NCI-H2029 (cell line): Measurements from ENCODE around the gene ADARB2.
A peak's percentile ranks its signal among the peaks of the same experiment; 100 is the strongest.

Experiments used
- DNase-seq: peaks from one replicate; lab custom pipeline; 2025; lab: John Stamatoyannopoulos, UW

ADARB2 gene

DNA sequence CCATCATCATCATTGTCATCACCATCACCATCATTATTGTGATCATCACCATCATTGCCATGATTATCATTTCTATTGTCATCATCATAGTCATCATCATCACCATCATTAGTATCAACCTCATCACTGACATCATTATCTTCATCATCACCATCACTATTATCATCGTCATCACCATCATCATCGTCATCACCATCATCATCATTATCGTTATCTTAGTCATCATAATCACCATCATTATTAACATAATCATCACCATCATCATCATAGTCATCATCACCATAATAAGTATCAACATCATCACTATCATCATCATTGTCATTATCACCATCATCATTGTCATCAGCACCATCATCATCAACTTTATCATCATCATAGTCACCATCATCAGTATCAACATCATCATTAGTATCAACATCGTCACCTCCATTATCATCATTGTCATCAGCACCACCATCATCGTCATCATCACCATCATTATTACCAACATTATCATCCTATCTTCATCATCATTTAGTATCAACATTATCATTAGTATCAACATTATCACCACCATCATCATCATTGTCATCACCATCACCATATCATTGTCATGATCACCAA, 241.3 kb downstream of the ADARB2 start:
- DNase-seq, result no peak

DNA sequence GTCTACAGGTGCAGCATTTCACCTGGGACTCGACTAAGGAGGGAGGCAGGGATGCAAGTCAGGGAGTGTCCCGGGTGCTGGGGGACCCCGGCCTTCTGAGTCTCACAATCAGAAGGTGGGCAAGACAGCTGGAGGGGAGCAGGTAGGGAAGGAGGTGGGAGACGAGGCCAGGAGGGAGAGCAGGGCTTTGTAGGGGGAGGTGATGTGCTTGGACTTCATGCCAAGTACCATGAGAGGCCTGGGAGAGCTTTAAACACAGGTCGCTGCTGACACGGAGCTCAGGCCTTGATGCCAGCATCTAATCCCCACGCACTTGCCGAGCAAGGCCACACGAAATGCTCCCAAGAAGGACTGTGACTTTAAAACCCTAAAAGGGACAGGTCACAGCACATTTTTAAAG, 244.7 kb downstream of the ADARB2 start:
- no peak for DNase-seq

DNA sequence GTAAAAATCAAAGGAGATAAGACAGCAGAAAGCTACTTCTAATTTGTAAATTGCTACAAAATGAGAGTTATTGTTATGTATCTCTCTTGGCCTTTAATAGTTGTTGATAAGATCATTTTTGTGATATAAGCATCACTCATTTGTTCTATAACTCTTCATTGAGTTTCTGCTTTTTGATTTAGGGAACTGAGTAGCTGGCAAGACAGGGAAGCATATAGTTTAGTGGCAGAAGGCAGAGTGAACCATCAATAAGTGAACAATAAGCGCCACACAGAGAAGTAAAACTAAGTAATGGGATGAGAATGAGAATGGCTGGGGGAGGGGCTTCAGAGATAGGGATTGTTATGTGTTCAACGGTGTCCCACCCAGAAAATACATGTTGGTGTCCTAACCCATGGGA, 245.4 kb downstream of the ADARB2 start:
- no peak for DNase-seq

DNA sequence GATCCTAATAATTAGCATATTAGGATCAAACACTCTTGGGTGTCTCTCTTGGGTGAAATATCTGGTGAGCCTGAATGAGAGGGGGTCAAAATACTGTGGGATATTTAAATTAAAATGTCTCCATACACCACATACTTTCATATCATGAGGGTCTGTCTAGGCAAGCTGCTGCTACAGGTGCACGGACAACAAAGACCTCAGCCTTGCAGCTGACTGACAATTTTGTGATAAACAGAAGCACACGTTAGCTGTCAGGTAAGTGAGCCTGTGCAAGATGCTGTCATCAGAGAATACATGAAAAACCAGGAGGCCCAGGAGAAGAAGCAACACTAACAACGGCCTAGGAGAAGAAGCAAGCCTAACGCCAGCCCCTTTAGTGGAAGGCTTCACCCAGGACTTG, 247.5 kb downstream of the ADARB2 start:
- DNase-seq, result no peak

DNA sequence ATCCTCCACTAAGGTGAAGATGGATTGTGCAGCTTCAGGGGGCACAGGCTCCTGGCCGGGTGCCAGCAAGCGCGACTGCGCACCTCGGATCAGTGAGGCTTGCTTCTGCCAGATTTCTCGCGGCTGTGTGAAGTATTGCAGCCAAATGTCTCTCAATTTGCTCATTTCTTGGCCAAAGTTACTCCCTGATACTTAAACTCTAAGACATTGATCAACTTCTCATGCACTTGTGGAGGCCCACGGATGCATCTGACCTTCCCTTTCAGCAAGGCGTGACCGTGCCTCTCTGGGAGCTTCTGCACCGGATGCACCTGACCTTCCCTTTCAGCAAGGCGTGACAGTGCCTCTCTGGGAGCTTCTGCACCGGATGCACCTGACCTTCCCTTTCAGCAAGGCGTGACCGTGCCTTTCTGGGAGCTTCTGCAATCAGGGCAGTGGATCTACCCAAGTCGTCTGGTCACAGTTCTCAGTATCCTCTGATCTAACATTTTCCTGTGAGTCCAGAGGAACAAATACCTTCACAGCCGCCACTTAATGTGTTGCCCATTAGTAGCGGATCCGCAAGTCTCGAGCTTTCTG, 248.3 kb downstream of the ADARB2 start:
- DNase-seq, result no peak

DNA sequence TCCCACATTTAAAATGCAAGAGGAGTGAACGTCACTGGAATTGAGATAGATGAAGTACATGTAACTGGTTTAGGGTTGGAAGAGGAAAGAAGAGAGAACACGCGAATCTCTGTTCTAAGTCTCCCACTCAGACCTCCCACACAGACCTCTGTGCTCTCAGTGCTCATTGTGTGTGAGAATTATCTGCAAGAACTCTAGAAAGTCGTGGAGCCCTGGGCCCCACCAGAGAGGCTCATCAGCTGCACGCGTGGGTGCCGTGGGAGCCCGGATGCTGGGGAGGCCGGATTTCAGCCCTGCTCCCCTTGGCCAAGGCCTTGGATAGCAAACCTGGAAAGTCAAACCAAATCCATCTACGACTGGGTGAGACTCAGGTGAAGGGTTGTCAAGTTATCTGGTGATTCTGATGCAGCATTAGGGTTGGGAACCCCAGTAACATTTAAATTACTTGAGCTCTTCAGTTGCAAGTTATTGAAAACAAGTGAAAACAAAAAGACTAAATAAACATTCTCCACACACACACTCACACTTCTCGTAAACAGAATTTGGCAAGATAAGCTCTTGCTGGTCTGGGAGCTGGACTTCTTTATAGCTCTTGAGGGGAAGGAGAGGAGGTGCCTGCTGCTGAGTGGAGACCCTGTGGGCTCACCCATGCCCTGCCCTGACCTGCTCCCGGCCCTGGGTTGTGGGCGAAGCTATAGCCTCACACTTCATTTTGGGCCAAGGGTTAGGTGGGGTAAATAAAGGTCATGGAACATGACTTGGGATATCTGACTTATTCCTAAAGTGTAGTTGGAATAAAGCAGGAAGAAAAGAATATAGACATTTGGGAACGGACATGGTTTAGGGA, 250.3 kb downstream of the ADARB2 start:
- no peak for DNase-seq

DNA sequence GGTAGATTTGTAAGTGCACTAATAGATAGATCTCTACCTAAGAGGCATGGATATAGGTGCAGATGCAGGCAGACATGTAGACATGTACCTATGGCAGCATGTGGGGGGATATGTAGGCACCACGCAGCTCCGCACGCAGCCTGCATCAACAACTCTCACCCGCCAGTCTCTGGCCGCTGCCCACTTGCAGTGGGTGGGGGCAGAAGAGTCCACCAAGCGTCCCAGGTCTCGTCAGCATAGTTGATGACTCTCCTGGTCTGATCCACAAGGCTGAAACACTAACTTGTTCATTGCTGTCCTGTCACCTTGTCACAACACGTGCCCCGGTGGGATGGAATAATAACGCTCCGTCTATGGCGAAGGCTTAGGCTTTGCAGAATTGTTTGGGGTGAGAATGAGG, 252.0 kb downstream of the ADARB2 start:
- no peak for DNase-seq

DNA sequence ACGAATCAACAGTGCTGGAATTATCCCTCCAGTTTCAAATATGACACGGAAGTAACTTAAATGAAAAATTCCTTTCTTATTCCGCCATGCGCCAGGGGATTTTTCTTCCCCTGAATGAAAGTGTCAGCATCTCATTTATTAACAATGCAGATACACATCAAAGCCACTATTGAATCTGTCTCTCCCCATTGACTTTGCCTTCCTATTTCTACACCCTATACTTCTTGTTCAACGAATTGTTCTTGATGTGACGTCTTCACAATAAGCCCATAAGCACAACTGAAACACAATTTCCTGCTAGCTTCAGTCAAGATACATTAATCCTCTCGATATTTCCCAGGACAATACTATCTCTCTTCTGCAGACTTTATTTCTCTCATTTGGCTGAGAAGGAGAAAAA, 253.5 kb downstream of the ADARB2 start:
- no peak for DNase-seq

DNA sequence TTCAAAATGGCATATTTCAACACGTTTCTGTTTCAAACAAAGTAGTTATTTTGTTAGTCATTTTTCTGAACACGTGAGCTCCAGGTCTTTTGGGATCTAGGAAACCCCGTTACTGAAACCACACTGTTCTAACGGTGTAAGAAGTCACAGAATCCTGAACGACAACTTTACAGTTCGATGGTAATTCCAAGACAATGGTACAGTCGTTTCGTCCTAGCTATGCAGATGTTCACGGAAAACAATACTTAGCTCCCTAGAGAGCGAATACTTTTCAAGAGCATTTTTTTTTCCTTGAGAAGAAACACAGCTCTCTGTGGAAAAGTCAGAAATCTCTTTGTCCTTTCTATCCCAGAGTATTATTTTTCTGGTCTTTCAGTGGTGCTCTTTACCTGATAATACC, 254.1 kb downstream of the ADARB2 start:
- DNase-seq, result no peak

DNA sequence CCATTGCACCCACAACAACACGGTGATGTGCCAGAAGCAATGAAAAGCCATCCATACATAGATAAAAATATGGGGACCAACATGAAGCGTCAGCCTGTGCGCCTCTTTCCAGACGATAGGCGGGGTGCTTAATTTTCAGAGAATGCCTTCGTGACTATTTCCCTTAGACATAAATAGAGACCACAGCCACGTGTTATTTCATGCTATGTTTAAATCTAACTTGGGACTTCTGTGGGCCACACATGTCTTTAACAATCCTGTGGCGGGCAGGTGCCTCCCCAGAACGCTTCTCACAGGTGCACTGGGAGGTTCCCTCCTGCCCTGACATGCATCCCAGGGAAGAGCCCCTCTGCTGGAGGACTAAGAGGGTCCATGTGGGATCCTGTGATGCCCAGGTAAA, 259.7 kb downstream of the ADARB2 start:
- no peak for DNase-seq

DNA sequence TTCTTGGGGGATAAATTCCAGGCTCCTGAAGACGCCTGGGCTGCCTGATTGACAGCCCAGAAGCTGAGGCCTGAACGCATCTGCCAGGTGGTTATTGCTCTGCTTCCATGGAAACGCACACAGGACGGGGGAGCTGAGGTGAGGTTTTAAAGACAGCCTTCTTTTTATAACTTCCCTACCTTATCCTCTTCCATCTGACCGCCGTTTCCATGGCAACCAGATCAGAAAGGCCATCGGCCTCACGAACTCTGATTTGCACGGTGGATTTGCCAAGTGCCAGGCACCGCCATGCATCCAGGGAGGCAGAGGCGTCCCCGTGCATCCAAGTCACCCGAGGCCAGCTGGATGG, 260.9 kb downstream of the ADARB2 start:
- DNase-seq, result no peak

DNA sequence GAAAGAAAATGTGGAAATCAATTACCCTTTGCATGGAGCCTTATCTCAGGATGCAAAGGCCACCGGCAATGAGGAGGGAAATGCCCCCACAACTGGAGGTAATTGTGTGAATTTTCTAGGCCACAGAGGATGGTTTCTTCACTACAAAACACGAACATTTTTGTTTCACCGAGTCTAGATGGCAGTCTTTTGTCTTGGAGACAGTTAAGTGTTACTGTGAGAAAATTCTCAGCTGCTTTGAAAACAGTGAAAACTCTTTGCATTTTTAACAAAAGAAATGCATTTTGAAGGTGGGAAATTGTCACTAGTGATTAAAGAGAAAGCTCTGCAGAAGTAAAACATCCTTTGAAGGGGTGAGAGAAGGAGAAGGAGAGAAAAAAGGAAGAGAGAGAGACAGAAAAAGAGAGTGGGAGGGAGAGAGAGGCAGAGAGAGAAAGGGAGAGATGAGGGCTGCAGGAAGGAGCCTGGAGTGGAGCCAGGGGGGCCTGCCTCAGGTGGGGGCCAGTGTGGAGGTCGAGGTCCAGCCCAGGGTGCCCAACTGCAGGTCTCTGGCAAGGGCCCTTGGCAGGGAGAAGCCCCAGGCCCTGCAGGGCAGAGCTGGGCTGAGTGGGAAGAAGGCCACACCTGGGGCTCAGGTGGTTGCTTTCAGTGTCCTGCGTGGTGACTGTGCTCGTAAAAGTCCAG, 261.4 kb downstream of the ADARB2 start:
- no peak for DNase-seq

DNA sequence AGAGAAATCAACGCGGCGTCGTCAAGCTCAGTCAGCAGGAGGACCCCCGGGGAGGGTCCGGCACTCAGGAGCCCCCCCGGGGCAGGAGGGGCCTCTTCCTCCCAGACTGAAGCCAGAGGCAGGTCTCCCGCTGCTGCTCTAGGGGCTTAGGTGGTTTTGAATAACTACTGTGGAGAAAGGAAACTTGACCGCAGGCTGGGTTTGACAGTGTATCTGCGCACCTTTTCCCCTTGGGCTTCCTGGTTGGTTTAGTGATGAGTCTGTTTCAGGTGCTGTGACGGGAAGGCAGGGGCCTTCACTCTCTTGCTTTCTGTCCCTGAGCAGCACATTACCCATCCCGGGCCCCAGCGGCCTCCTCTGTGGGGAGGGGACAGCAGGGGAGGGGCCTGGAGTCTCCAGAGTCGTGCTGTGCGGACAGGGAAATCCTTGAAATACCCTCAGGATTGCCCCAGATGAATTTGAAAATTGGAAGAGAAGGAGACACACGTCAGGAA, 262.2 kb downstream of the ADARB2 start:
- no peak for DNase-seq

DNA sequence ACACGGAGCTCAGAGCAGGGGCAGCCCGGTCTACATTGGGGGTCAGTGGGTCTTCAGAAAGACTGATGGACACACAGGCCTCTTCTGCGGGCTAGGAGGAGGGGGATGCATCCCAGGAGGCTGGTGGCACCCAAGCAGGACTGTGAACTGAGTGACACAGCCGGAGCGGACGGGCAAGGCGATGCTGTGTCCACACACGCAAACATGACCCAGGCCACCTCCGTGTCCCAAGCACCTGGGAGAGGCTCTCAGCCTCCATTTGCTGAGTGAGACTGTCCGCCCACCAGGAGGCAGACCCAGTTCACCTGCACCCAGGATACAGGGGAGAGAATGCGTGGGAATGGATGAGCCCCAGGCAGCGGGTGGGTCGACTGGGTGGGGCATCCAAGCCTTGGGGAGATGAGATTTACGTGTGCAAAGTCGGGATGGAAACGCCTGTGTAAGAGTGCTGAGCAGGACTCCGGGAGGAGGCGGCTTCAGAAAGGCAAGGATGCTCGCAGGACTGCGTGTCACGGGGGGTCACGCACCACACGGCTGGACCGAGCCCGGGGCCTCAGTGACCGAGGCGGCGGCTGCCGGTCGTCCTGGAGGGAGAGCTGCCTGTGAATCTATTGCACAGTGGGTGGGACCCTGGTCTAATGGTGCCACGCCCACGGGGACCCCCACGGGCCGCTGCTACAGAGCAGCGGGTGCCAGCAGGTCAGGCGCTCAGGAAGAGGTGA, 262.8 kb downstream of the ADARB2 start:
- no peak for DNase-seq

DNA sequence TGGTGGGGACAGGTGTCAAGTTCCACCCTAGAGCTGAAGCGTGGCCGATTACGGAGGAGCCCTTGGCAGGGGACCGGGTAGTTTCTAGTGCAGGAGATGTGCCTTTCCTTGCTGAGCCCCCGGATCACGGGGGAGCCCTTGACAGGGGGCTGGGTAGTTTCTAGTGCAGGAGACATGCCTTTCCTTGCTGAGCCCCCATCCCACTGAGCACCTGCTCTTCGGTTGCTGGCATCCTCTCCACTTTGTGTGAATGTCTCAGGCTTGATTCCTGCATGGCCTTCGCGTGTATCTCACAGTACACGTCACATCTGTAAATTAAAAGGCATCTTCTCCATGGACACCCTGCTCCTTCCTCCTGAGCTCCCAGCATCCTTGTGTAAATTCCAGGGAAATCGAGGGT, 263.5 kb downstream of the ADARB2 start:
- DNase-seq, result no peak

DNA sequence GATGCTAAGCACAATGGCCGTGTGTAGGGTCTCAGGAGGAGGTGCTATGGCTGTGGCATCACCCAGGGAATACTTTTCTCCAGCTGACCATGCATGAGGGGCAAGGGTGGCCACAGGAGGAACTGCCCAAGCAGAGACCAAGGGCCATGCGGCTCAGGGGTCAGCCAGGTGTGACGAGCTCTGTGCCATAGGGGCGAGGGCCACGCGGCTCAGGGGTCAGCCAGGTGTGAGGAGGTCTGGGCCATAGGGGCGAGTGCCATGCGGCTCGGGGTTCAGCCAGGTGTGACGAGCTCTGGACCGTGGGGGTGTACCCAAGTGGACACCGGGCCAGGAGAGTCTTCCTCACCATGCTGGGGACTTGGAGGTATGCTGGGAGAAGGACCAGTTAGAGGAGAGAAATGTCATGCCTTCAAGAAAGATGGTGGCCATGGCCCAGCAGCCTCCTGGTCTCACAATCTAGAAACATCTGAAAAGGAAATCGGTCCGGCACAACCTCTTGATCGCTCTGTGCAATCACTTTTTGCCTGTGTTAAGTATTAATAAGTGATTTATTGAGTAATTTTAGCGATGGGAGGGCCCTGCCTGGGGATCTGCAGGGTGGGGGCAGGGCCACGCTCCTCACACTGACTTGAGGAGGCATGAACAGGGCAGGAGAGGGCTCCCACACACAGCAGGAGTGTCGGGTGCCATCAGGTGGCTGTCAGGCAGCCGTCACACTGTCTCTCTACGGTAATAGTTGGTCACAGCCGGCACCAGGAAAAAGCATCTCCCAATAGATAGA, 265.0 kb downstream of the ADARB2 start:
- no peak for DNase-seq

DNA sequence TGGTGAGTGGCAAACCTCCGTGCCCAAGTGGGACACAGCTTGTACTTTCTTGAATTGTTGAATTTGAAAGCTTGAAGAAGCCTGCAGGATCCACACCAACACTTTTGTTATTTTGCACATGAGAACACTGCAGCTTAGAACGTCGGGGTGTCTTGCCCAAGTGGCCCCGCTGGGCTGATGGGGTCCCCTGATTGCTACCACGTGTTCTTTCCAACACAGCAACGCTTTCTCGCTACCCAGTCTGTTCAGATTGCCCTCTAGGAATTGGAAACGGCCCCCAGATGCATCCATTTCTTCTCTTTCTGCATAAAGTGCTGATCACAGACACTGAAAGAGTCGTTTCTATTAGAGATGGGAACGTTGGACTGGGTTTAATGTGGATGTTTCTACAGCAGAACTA, 268.5 kb downstream of the ADARB2 start:
- no peak for DNase-seq

DNA sequence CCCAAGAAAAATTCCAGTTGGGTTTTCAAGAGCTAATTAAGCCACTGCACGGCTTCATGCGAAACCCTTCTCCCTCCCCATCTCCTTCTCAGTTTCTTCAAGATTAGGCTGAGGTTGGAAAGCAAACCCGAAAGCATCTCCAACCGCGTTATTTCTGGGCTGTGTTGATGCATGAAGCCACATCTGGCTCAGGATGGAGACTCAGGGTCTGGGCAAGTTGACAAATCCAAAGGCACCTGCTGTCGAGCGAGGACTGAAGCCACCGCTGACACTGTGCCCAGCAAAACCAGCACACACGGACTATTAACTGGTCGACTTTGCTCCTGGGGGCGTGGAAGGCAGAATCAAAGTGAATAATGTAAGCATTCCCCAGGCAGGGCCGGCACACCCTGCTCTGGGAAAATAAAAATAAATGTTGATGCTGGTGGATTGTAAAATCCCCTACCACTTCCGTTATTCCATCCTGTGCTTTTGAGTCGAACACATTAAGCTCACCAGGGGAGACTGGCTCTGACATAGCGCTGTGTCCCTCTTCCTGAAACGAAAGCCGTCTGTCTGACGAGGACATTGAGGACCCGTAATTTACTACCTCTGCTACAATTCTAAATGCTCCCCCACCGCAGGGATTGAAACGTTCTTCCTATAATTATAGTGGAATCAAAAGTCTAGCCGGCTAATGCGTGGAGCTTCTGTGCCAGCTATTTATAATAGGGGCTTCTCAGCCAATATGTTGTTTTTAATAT, 269.8 kb downstream of the ADARB2 start:
- DNase-seq, result peak; percentile 59

DNA sequence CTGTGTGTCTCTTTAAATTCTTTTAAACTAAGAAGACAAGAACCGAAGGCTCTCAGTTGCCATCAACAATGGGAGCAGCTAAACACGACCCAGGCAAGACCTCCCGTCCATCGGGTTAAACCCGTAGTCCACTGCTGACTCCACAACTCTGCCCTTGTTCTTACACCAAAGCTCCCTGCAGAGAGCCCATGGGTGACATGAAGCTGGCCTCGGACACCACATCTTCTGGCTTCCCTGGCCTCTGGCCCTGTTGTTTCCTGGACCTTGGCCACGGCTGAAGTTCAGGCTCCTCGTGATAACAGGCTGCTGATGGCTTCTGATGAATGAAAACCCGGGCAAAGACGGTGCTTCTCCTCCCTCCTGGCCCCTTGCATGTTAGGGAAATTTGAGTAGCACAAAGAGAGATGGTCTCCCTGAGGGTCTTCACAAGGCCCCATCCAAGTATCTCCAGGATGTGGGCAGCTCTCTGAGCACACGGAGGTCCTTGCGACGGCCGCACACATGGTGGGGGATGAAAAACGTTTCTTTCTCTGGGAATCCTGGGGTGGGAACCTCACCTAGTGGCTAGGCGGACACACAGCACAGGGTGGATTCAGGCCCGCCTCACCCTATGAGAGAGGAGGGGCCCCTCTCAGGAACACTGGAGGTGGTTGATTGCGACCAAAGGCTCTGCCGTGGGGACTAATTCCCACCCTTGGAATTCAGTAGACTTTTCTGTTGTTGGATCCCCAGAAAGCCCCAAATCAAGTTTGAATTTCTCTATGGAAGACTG, 271.1 kb downstream of the ADARB2 start:
- peak; percentile 52 for DNase-seq

DNA sequence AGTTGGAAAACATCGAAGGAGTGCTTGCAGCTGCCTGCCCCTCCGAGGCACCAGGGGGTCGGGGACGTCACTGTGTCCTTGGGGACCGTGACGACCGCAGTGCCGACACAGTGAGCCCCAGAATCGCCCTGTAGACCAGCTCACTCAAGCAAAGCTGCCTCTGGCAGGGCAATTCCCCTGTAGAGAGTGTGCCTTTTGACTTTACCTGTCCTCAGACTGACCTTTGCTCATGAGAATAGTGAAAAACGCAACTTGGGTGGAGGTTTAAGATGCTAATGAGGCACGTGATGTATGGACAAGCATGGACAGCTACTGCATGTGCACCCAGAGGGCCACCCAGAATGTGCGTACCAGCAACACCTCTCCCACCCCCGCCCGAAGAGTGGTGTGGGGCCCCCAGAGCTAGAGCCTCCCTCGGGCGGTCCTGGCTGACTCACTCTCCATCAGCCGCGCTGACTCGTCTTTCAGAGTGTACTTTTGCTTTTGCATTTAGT, 271.9 kb downstream of the ADARB2 start:
- no peak for DNase-seq
